GM21576 (cell line): ENCODE measurements around the gene NEK10.

Experiments used
- ATAC-seq: cut with Tn5 transposase; IDR thresholded peaks from one replicate; pipeline ENCODE4 v1.9.1; 2021; ENCODE audit warnings: mild to moderate bottlenecking, moderate library complexity; ENCODE audit not compliant: unreplicated experiment

NEK10 gene

GRCh38 chr3:27125821-27126501, 243.2 kb downstream of the NEK10 start:
- no peak for ATAC-seq

GRCh38 chr3:27119639-27120038, 249.5 kb downstream of the NEK10 start:
- ATAC-seq, result no peak

- no peak for ATAC-seq
Observed at GRCh38 chr3:27115352-27115751, 253.8 kb downstream of the NEK10 start.

- no peak for ATAC-seq
Observed at GRCh38 chr3:27114684-27115083, 254.5 kb downstream of the NEK10 start.

DNA sequence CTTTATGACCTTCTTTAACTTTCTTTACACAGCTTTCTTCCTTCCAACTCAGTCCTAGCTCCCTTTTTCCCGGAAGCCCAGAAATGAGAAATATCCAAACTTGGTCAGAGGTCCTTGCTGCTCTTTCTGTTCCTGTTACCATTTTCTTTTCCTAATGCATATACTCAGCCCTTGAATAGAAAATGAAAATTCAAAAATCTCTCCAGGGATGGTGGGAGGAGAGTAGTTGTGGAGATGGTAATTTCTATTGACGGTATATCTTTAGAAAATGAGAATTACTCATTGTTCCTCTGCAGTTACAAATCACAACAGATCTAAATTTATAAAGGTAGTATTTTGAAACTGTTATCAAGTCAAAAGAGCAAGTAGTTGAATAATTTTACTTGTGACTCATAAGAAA, 255.1 kb downstream of the NEK10 start:
- ATAC-seq, result no peak

- ATAC-seq, result no peak
Observed at GRCh38 chr3:27110020-27110419, 259.2 kb downstream of the NEK10 start.

- ATAC-seq, result no peak
Observed at GRCh38 chr3:27108322-27108721, 260.9 kb downstream of the NEK10 start.

DNA sequence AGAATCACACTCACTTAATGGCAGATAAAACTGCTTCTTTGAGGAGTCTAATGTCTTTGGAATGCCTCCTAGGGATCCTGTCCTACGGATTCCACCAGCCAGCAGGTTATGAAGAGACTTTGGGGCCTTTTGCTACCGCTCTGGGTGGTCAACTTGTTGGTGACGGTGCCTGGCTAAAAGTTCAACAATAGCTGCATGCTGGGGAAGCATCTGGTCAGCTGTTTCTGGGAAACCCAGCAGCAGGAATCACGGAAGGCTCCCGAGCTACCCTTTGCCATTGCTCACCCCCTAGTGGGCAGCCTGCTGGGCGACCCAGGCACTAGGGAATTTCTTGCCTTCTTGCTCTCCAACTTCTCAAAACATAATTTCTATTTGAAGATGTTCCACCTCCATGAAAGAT, 263.3 kb downstream of the NEK10 start:
- ATAC-seq, result no peak

GRCh38 chr3:27097182-27097581, 272.0 kb downstream of the NEK10 start:
- ATAC-seq, result no peak

DNA sequence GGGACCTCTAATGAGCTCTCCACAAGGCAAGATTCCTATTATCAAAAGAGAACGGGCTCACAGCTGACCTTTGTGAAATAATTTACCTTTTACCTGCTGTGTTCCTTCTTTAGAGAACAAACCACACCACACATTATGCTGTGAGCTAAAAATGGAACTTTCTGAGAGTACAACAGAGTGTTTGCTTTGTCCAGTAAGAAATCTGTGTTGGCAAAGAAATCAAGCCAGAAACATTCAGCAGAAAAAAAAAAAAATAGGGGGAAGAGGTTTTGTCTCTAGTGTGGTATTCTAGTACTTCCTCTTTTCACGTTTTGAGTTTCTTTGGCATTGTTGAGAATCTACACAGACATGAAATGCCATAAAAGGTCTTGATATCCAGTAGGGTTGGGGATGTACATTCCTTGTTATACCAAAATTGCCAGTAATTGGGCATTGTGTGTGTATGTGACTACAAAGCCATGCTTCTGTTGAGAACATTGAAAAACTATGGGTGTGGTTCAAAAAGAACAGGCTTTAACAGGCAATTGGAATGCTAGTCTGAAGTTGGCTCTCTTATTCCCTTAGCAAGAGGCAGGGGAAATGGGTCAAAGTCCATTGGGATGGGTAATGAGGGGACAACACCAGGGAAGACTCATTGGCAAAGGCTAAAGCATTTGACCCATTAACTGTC, 273.5 kb downstream of the NEK10 start:
- ATAC-seq, result no peak

DNA sequence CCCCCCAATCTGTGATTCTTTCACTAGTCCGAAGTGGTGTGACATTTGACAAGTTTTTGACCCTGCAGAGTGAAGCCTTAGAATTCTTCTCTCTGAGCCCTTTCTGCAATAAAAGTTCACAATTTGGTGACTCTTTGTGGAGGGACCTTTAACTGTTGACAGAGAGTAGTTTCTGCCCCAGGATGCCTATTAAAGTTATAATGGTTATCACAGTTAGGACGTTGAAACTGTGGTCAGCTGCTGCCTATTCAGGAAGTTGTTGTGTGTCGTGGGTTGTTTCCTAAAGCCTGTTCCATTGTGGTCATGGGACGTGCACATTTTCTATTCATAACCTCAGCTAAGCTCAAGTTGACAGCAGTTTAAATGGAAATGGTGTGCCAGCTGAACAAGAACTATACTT, 274.5 kb downstream of the NEK10 start:
- no peak for ATAC-seq

GRCh38 chr3:27093771-27094170, 275.4 kb downstream of the NEK10 start:
- no peak for ATAC-seq

DNA sequence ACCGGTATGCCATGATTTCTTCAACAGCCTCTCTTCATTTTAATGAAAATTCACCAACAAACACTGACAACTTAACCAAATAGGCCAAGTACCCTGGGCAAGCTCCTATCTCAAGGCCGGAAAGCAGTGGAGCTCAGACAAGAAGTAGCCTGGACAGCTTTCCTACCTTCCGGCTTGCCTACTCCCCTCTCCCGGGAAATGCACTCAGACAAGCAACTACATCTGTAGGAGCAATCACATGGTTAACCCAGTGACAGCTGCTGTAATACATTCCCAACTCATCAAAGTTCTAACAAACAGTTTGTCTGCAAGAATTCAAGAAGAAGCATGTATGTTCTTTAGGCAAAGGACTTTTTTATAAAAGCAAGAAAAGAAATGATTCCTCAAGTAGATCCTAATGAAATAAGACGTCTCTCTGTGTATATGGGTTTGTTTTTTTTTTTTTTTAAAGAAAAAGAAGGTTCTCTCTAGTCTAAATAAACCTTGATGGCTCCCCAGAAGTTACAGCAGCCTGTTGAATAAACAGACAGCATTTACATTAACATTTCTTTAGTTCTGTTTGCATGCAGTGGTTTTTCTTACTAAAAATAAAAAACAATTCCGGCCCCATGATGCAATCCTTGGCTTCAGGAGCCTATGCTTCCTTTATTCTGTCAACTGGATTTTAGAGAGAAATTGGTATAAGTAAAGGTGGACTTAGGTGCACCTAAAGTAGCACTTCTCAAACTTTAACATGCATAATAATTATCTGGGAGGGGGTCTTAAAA, 278.7 kb downstream of the NEK10 start:
- no peak for ATAC-seq

- ATAC-seq, result no peak
Observed at GRCh38 chr3:27089645-27090044, 279.5 kb downstream of the NEK10 start.

DNA sequence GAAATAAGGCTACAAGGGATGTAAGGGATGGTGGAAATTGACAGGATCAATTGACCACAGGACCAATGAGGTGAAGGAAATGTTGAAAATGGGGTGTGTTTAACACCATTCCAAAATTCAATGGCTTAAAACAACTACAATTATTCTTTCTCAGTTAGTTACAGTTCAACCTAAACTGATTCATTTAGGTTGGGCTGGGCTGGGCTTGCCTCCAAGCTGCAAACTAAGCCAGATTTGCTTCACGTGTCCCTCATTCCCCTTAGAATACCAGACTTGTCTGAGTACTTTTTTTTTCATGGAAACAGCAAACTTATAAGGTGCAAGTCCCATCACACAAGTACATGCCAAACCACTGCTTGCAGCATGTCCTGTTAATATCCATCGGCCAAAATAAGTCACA, 280.1 kb downstream of the NEK10 start:
- no peak for ATAC-seq

DNA sequence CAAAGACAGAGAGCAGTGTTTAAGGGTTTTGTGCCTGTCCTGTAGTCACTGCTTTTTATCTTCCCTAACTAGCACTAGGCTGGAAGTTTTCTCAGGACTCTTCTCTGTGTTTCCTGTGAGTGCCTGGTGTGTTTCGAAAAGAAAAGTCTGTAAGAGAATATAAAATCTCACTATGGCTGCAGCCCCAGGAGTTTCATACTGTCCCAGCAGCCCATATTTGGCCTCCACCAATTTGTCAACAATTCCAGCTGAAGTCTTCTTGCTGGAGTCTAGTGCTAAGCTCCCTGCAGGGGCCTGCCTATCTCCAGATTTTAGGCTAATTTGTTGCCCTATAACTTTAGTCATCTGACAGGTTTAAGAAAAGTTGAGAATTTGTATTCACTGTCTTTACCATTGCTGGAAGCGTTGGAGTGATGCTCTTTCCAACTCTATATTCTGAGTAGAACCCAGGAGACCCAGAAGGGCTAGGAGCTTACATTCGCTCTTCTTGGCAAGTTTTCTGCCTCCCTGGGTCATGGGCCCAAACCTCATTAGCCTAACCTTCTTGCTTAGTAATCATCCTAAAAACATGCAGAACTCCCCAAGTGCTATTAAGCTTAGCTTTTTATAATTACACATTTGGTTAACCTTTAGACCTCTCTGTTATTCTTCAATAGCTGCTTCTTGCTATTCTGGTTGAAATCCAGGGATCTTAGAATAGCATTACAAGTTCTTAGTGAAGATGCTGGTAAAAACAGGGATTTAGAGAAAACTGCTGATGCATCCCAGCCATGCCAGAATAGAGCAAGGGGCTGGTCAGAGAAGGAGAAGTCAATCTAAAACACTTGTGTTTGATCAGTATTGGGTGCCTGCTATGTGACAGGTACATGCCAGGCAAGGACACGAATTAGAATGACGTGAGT, 283.1 kb downstream of the NEK10 start:
- ATAC-seq, result no peak

GRCh38 chr3:27081992-27082607, 287.1 kb downstream of the NEK10 start:
- ATAC-seq, result no peak

GRCh38 chr3:27081566-27081965, 287.6 kb downstream of the NEK10 start:
- ATAC-seq, result no peak

DNA sequence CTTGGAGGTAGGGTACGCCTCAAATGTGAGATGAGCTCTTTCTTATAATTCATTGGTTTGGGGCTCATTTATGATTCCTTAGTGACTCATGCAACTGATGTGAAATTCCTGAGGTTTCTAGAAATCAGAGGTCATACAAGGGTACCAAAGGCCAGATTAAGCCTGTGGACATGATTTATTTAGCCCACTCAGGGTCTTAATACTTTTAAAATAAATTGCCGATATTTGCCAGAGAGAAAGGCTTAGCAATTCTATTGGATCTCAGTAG, 289.0 kb downstream of the NEK10 start:
- ATAC-seq, result no peak

DNA sequence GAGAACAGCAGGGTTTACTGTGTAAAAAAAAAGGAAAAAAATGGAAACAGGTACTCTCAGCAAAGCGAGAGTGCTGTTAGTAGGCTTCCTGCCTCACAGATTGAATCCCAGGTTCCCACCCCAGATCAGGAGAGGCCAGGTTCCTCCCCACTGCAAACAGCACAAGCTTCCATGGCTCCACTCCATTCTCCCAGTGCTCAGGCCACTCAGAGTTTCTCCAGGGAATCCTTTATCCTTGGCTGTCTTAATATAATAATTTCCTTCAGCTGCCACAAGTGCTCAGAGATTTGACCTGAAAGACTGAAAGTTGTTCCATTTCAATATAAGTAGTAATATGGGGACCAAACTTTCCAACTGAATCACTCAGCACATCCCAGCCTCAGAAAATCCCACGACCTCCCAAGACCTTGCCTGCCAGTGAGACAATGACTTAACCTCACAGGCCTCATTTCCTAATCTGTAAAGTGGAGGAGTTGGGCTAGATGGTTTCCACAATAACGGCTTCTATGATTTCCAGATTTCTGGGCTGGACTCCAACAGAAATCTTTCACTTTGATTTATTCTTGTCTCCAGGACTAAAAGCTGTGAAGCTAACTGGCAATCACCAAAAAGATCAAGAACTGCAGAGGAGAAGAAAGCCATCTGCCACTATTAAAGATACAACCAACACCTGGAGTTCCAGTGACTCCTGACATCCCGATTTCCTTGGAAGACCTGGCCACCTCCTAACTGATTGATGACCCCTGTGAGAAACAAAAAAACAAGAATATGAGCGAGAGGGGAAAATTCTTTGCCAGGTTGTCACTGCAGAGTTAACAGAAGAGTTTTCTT, 289.5 kb downstream of the NEK10 start:
- no peak for ATAC-seq
